Stimulated activated CD4-positive, alpha-beta T cell treated with anti-CD3 and anti-CD28 coated beads, TNF-alpha, amount 100 ng/mL, for 1 hour (primary cell): ENCODE data around the gene SYNPO.

Source experiments
- DNase-seq, 3 donors: peaks; one replicate each; pipeline ENCODE4 v3.0.0-alpha.2; 2020; ENCODE audit warnings: low read depth in 3 of 3, low spot score in 1 of 3

The SYNPO gene

DNA sequence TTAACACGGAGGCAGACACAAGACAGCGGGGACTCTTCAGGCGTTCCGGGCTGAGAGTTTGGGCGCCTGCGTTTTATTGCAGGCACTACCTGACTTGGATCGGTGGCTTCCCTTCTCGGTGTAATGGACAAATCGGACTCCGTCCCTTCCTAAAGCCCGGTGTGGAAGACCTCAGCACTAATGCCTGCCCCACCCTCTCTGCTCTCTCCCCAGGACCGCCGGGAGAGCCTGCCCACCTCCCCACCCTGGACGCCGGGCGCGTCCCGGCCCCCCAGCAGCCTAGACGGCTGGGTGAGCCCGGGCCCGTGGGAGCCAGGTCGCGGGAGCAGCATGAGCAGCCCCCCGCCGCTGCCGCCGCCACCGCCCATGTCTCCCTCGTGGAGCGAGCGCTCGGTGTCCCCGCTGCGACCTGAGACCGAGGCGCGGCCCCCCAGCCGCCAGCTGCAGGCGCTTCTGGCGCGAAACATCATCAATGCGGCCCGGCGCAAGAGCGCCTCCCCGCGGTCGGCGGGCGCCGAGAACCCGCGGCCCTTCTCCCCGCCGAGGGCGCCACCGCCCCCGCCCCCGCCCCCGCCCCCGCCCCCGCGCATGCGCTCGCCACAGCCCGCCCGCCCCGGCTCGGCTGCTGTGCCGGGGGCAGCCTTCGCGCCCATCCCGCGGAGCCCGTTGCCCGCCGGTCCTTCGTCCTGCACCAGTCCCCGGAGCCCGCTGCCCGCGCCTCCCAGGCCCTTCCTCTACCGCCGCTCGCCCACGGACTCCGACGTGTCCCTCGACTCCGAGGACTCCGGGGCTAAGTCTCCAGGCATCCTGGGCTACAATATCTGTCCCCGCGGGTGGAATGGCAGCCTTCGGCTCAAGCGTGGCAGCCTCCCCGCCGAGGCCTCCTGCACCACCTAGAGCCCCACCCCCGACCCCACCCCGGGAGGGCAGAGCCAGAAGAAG, 16.0 kb downstream of the SYNPO start:
- DNase-seq, result peak; percentile 57 to 73 (median 57)

GRCh38 chr5:150658121-150658520, 17.7 kb downstream of the SYNPO start:
- DNase-seq, result no peak

GRCh38 chr5:150658699-150659265, 18.3 kb downstream of the SYNPO start:
- no peak for DNase-seq

DNA sequence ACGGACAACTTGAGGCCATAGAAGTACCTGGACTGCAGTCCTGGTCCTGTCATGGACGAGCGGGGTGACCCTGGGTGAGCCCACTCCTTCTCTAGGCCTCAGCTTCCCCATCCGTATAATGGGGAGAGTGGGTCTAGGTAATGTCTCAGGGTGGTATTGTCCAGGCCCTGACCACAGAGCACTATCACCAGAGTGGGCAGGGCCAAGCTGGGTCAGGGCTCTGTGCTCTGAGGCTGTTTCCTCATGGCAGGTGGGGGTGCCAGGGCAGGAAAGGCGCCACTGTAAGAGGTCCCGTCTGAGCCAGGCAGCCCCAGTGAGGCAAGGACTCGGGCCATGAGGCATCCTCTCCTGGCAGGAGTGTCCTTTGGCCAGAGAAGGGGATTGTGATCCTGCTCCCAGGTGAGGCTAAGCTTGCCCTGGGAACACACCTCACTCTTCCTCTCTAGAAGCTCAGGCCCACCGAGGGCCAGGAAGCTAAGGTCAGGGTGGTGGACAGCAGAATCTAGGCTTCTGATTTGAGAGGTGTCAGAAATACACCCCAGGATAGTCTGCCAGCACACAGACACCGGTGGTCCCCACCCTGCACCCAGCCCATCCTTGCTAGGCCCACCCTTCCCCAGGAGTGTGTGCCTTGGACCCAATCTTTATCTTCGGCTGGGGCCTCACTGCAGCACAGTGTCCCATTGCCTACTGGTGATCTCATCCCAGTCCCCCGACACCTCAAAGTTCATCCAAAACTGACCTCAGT, 19.1 kb downstream of the SYNPO start:
- DNase-seq, result no peak

DNA sequence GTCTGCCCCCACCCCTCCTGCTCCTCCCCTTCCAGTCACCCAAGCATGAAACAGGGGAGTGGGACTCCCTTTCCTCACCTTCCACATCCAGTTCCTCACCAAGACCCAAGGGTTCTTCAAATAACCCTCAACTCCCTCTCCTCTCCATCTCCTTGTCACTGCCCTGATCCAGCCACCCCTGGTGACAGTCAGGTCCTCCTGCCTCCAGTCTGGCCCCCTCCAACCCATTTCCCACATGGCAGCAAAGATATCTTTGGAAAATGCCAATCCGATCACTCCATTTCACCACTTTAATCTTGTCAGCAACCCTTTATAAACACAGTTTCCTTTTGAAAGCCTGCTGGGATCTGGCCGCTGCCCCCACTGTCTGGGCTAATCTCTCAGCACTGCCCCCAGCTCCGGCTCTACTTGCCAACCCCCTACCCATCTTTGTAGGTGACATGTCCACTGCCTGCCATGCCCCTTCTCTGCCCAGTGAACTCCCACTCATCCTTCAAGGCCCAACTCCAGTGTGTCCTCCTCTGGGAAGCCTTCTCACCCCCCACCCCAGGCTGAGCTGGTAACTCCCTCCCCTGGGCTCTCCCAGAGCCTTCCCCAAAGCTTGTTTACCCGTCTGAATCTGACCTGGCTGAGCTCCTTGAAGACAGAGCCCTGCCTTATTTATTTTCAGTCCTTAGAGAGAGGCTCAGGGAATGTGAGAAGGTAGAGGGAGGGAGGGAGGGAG, 19.8 kb downstream of the SYNPO start:
- no peak for DNase-seq

DNA sequence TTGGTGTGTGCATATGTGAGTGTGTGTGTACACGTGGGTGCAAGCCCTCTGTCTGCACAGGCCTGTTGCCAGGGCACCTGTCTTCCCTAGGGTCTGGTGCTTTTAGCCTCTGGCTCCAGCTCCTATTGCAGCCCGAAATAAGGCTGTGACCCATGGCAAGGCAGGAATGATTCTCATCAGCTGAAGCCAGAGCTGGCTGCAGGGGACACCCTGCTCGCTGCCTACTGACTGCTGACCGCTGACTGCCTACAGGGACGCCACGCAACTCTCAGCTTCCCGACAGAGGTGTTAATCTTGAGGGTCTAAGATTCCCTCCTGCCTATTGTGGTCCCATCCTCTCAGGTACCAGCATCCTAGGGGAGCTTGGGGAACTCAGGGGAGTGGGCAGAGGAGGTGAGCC, 20.6 kb downstream of the SYNPO start, which contains the start of gene MYOZ3:
MYOZ3 (plus strand) TSS at position 166 of the 400 bp plus-strand sequence. CDS start 1,691 bp downstream, outside the sequence.
- DNase-seq, result no peak

DNA sequence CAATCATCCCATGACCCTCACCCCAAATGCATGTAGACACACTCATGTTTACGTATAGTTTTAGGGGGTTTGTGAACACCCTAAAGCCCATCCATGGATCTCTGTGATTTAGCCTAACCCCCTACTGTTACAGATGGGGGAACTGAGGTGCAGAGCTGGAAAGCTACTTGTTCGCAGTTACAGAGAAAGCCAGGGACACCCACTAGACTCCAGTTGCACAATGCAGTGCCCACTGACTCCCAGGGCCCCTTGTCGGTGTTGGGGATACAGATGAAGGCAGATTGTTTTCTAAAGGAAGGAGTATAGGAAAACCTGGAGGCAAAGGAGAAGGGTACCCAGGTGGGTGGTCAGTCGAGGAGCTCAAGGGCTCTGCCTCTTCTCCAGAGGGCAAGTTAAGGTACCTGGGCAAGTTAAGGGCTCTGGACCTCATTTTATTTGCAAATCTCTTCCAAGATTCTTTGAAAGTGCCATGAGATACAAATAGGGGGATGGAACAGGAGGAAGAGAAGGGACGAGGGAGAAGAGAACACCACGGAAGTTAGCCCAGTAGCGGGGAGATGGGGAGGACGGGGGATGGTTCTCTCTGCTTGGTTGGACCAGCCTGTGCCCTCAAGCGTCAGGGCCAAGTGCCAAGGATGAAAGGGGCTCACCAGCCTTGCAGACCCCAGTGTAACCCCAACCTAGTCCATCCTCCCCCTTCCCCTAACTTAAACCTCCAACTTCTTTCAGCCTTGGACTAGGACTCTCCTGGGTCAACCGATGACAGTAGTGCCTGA, 21.5 kb downstream of the SYNPO start:
- DNase-seq, result no peak

DNA sequence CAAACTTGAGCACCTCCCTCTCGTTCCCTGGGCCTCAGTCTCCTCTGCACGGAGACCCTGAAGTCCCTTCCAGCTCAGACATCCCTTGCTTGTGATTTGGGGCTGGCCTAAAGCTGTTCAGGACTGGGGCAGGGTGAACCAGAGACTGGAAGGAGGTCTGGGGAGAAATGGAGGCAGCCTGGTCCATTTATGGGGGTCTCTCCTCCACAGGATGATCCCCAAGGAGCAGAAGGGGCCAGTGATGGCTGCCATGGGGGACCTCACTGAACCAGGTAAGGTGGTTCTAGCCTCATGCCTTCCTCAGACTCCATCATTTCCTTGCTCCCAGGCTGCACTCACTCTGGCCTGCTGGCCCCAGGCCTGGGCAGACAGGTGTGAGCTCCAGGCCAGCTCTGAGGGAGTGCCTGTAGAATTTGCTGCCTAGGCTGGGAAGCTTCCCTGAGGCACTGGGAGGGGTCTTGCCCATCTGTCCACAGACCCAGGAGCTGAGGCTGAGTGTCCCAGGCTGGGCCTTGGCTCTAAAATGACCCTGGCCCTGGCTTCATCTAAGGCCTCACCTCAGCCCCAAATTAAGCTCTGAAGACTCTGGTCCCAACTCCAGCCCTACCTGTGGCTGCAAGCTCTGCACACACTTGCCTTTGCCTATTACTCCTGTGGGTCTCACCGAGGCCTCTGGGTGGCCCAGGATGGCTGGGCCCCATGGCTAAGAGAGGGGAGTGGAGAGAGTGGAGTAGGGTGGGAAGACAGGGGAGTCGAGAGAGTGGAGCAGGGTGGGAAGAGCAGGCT, 22.5 kb downstream of the SYNPO start:
- no peak for DNase-seq

- DNase-seq, result no peak
Observed at GRCh38 chr5:150663936-150664335, 23.5 kb downstream of the SYNPO start.

GRCh38 chr5:150665044-150665443, 24.6 kb downstream of the SYNPO start:
- no peak for DNase-seq

DNA sequence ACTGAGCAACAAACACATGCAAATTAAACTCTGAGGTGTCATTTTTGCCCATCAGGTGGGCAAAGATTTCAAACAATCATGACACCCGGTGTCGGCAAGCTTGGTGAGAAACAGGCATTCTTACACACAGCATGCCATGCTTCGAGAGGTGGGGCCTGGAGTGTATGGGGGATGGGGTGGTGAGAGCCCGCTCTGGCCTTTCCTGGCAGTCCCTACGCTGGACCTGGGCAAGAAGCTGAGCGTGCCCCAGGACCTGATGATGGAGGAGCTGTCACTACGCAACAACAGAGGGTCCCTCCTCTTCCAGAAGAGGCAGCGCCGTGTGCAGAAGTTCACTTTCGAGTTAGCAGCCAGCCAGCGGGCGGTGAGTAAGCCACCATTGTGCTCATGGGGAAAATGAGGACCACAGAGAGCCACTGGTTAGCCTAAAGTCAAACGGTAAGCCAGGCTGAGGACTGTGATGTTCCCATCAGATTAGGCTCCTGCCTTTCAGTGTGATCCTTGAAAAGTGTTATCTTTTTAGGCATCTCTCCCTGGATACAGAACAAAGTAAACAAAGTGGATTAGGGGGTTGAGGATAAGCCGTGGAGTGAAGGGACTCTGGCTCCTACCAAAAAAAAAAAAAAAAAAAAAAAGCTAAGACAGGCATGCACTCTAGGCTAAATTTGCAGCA, 30.0 kb downstream of the SYNPO start:
- DNase-seq, result no peak

DNA sequence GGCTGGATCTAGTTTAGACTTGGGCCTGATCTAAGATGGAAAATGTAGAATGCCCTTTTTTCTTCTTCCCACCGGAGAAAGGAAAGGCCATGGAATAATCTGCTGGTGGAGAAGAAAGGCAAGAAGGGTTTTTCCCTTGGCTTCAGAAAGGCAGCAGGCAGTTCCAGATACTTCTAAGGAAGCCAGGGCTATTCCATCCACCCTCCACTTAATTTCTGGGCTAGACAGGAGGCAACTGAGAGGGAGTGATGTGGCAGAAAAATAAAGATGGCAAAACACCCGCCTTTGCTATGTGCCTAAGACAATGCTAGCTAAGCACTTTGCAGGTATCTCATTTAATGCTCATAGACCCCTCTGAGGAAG, 30.5 kb downstream of the SYNPO start:
- no peak for DNase-seq

- no peak for DNase-seq
Observed at GRCh38 chr5:150671509-150672236, 31.2 kb downstream of the SYNPO start.

GRCh38 chr5:150672237-150672883, 31.9 kb downstream of the SYNPO start:
- DNase-seq, result no peak

GRCh38 chr5:150672884-150673275, 32.4 kb downstream of the SYNPO start:
- DNase-seq, result no peak

DNA sequence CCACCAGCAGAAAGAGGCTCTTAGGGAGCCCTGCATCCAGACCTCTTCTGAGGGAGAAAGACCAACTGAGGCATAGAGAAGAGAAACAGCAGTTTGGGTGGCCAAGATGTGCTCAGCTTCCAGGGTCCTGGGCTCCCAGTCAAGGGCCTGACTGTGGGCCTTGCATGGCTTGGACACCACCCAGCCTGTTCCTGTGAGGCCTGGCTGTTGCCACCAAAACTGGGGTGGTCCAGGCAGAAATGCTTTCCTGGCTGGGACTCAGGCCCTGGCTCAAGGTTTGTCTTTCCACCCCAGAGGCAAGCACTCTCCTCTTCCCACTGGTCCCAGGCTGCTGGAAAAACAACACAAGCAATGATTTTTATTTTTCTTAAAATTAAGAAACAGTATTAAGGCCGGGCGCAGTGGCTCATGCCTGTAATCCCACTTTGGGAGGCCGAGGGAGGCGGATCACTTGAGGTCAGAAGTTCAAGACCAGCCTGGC, 33.9 kb downstream of the SYNPO start:
- DNase-seq, result no peak

DNA sequence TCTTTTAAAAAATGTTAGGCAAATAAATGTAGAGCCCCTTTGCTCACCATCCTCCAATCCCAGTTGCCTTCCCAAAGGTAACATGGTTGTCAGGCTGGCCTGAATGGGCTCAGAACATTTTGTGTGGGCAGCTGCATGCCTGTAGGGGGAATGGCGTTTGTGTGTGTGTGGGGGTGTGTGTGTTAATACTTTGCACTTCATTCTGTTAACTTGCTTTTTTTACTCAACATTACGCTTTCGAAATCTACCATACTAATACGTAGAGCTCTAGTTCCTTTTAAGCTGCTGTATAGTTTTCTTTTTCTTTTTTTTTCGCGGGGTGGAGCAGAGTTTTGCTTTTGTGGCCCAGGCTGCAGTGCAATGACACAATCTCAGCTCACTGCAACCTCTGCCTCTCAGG, 34.6 kb downstream of the SYNPO start:
- DNase-seq, result no peak

DNA sequence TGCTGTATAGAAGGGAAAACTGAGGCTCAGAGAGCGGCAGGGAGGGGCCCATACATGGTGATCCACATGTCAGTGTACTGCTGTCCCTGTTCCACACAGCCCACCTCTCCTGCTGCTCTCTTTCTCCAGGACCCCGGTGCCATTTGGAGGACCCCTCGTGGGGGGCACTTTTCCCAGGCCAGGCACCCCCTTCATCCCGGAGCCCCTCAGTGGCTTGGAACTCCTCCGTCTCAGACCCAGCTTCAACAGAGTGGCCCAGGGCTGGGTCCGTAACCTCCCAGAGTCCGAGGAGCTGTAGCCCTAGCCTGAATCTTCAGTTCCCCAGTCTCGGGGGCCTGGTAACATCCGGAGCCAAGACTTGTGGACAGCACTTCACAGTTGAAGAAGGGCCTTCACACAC, 36.1 kb downstream of the SYNPO start:
- DNase-seq, result no peak
